Upper lobe of left lung (tissue), 6 donors: ENCODE measurements around the gene KCNA2. TPM values are rescaled to one million over a fixed set of nuclear protein-coding genes. Genes with fewer than 3 reads are reported as not detected.

ENCODE experiments used
- ATAC-seq, 2 donors: fragments of 200-7000 bp; cut with Tn5 transposase; one replicate each; pipeline ENCODE4 v1.9.1; 2022; ENCODE audit warnings: mild to moderate bottlenecking in 2 of 2, moderate library complexity in 2 of 2; ENCODE audit not compliant: low FRiP score in 2 of 2
- DNase-seq, 2 donors: peaks; one replicate each; pipeline ENCODE4 v3.0.0-alpha.2; 2019 to 2020
- H3K27ac ChIP-seq, 4 donors: fragments of 200-600 bp; sonication (generic); one replicate each; pipeline ENCODE4 v1.5.1; 2016 to 2019
- H3K27me3 ChIP-seq, 4 donors: fragments of 200-600 bp; sonication (generic); one replicate each; pipeline ENCODE4 v1.5.1; 2017 to 2019
- H3K36me3 ChIP-seq, 4 donors: fragments of 200-600 bp; sonication (generic); one replicate each; pipeline ENCODE4 v1.5.1; 2016 to 2019
- H3K4me1 ChIP-seq, 4 donors: fragments of 200-600 bp; sonication (generic); one replicate each; pipeline ENCODE4 v1.5.1; 2018 to 2019
- H3K4me3 ChIP-seq, 4 donors: fragments of 200-600 bp; sonication (generic); one replicate each; pipeline ENCODE4 v1.5.1; 2017 to 2019; ENCODE audit warnings: mild to moderate bottlenecking in 2 of 4, moderate library complexity in 1 of 4
- H3K9me3 ChIP-seq, 4 donors: fragments of 200-600 bp; sonication (generic); one replicate each; pipeline ENCODE4 v1.5.1; 2018 to 2019
- EP300 ChIP-seq, 4 donors: sonication (generic); formaldehyde crosslinking; IDR thresholded peaks; one replicate each; pipeline ENCODE4 v1.5.1; 2017; ENCODE audit warnings: antibody characterized with exemption in 4 of 4, control low read depth in 2 of 4
- POLR2A ChIP-seq, 4 donors: fragments of 450-650 bp; IDR thresholded peaks; one replicate each; pipeline ENCODE4 v1.5.1; 2016 to 2017; ENCODE audit warnings: antibody characterized with exemption in 4 of 4, mild to moderate bottlenecking in 2 of 4
- POLR2AphosphoS5 ChIP-seq, 2 donors: sonication (generic); formaldehyde crosslinking; IDR thresholded peaks; one replicate each; pipeline ENCODE4 v1.5.1; 2017; ENCODE audit warnings: antibody characterized with exemption in 2 of 2
- WGBS, 2 donors: methylation state at CpG; one replicate each; pipeline ENCODE4 v1.1.5; 2017 to 2018; 5-methylcytosine and 5-hydroxymethylcytosine counted together
- total RNA-seq, 6 donors: library from RNA; depleted of rRNA in 4 of 6; stranded (reverse); fragments of >200 nt in 4 of 6; gene quantifications; one replicate each; pipeline versions ENCODE4 v1.1.0 to v1.2.1, GENCODE V29; 2016 to 2021
- TF ChIP-seq, protein P1 (sequence below), 6 experiments: fragments of 450-650 bp in 4 of 6; fragments of 200-600 bp in 2 of 6; sonication (generic) in 2 of 6; IDR thresholded peaks; one replicate each; pipeline ENCODE4 v1.5.1; 2016 to 2019; ENCODE audit warnings: antibody characterized with exemption in 6 of 6
- donor health status: DM: no; HTN: no; CAD: no; lungs with moderate emphysema.
- donor health status: DM: no; HTN: yes; CAD: no; lungs with severe emphysema.

The KCNA2 gene
- total RNA-seq, 6 donors from 2014 or later: under 0.01 to 0.77 (median 0.23) TPM

DNA sequence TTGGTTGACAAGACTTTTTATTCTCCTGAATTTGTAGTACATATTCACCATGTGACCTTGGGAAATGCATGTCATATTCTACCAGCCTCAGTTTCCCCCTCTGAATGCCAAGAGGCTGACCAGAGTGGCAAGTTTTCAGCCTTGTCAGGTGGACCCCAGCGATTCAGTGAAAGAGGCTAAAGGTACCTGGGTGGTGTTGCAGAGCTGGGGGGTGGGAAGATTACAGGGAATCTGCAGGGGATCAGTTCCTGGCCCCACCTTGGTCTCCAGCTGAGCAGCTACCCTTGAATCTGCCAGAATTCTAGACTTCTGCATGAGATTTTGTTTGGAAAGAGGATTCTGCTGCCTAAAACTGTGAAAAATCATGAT, 27.9 kb upstream of the KCNA2 start:
- Histone ChIP-seq H3K27me3 (no peaks in the 10 kb centered on the region), H3K36me3 (no peaks in the 10 kb centered on the region), H3K9me3 (no peaks in the 10 kb centered on the region), H3K4me1 (peaks cover 8 to 23% (median 21%) of the 10 kb centered on the region in 4 donors), H3K4me3 (no peak overlapping the region), H3K27ac (peak overlapping the region in 1 of 4 donors; percentile 56)
- TF ChIP-seq POLR2A (IDR thresholded peaks at IDR 0.05): no peak
- TF ChIP-seq, protein P1, sequence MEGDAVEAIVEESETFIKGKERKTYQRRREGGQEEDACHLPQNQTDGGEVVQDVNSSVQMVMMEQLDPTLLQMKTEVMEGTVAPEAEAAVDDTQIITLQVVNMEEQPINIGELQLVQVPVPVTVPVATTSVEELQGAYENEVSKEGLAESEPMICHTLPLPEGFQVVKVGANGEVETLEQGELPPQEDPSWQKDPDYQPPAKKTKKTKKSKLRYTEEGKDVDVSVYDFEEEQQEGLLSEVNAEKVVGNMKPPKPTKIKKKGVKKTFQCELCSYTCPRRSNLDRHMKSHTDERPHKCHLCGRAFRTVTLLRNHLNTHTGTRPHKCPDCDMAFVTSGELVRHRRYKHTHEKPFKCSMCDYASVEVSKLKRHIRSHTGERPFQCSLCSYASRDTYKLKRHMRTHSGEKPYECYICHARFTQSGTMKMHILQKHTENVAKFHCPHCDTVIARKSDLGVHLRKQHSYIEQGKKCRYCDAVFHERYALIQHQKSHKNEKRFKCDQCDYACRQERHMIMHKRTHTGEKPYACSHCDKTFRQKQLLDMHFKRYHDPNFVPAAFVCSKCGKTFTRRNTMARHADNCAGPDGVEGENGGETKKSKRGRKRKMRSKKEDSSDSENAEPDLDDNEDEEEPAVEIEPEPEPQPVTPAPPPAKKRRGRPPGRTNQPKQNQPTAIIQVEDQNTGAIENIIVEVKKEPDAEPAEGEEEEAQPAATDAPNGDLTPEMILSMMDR (IDR thresholded peaks at IDR 0.05): no peak
- TF ChIP-seq POLR2AphosphoS5 (IDR thresholded peaks at IDR 0.05): no peak
- WGBS, 2 donors: 60 to 71% methylated on average over 1 of the region's 1 CpG
- no peak for DNase-seq
- ATAC-seq: no peak

GRCh38 chr1:110633646-110634030, 27.5 kb upstream of the KCNA2 start:
- H3K36me3 ChIP-seq: no peaks in the 10 kb centered on the region

GRCh38 chr1:110631836-110632620, 25.9 kb upstream of the KCNA2 start:
- Histone ChIP-seq H3K4me1 (peaks cover 8 to 23% (median 21%) of the 10 kb centered on the region in 4 donors), H3K36me3 (no peaks in the 10 kb centered on the region), H3K9me3 (no peaks in the 10 kb centered on the region), H3K4me3 (no peak overlapping the region), H3K27me3 (no peaks in the 10 kb centered on the region), H3K27ac (peak overlapping the region in 1 of 4 donors; percentile 55)
- DNase-seq (no peak), ATAC-seq (no peak)
- TF ChIP-seq POLR2A (IDR thresholded peaks at IDR 0.05) (no peak), POLR2AphosphoS5 (IDR thresholded peaks at IDR 0.05) (no peak), EP300 (IDR thresholded peaks at IDR 0.05) (no peak)
- TF ChIP-seq, protein P1 (IDR thresholded peaks at IDR 0.05): no peak
- WGBS, 2 donors: 82 to 85% methylated on average over 6 of the region's 6 CpGs

More at GRCh38 chr1:110633646-110634030, 27.5 kb upstream of the KCNA2 start:
- no peak for DNase-seq
- no peak overlapping the region for H3K27ac ChIP-seq
- no peak overlapping the region for H3K4me3 ChIP-seq
- H3K9me3 ChIP-seq: no peaks in the 10 kb centered on the region
- 84 to 88% methylated on average over 2 of the region's 2 CpGs for WGBS, 2 donors
- TF ChIP-seq POLR2A (IDR thresholded peaks at IDR 0.05) (no peak), EP300 (IDR thresholded peaks at IDR 0.05) (no peak), POLR2AphosphoS5 (IDR thresholded peaks at IDR 0.05) (no peak)
- TF ChIP-seq, protein P1 (IDR thresholded peaks at IDR 0.05): no peak
- H3K4me1 ChIP-seq: peaks cover 8 to 23% (median 21%) of the 10 kb centered on the region in 4 donors
- no peak for ATAC-seq
- no peaks in the 10 kb centered on the region for H3K27me3 ChIP-seq

- H3K9me3 ChIP-seq: no peaks in the 10 kb centered on the region
- H3K27me3 ChIP-seq: no peaks in the 10 kb centered on the region
- peak overlapping the region in 1 of 4 donors; percentile 55 for H3K27ac ChIP-seq
- ATAC-seq: peak; percentile 83 to 87
- peak; percentile 20 to 80 for DNase-seq
- no peak for TF ChIP-seq POLR2AphosphoS5 (IDR thresholded peaks at IDR 0.05)
- TF ChIP-seq, protein P1 (IDR thresholded peaks at IDR 0.05): peak; percentile 75 to 87 (median 82)
- peaks cover 8 to 23% (median 21%) of the 10 kb centered on the region in 4 donors for H3K4me1 ChIP-seq
- 29 to 35% methylated on average over 13 of the region's 13 CpGs for WGBS, 2 donors
- no peak overlapping the region for H3K4me3 ChIP-seq
- no peaks in the 10 kb centered on the region for H3K36me3 ChIP-seq
These were observed 24.9 kb upstream of the KCNA2 start for GRCh38 chr1:110630839-110631663.
